ENCODE measurements around the gene SLC41A1.

DNA sequence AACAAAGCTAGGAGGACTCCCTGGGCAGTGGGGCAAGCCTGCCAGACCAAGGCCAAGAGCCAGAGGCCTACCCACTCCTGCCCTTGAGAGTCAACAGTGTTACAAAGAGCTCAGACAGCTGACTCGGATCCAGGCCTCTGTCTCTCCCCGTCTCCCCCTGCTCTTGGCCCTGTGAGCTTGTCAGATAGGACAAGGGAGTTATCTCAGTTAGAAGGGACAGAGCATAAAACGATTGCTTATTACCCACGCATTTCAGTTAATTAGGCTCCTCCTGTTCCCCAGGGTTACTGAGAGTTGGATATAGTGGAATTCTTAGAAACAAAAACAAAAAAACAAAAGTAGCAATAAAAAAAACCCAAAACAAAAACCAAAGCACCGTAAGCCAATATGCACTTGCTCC is 1.3 kb downstream of the SLC41A1 start:
- TF ChIP-seq, protein P1, sequence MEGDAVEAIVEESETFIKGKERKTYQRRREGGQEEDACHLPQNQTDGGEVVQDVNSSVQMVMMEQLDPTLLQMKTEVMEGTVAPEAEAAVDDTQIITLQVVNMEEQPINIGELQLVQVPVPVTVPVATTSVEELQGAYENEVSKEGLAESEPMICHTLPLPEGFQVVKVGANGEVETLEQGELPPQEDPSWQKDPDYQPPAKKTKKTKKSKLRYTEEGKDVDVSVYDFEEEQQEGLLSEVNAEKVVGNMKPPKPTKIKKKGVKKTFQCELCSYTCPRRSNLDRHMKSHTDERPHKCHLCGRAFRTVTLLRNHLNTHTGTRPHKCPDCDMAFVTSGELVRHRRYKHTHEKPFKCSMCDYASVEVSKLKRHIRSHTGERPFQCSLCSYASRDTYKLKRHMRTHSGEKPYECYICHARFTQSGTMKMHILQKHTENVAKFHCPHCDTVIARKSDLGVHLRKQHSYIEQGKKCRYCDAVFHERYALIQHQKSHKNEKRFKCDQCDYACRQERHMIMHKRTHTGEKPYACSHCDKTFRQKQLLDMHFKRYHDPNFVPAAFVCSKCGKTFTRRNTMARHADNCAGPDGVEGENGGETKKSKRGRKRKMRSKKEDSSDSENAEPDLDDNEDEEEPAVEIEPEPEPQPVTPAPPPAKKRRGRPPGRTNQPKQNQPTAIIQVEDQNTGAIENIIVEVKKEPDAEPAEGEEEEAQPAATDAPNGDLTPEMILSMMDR (conservative IDR thresholded peaks at IDR 0.05 in 1 of 2, IDR thresholded peaks at IDR 0.05 in 1 of 2; ENCODE audit: extremely low read depth in 1 of 2, insufficient read depth in 1 of 2, low read depth in 1 of 2, low read length in 2 of 2): no peak
- TF ChIP-seq EZH2 (IDR thresholded peaks at IDR 0.05; ENCODE audit: borderline replicate concordance, low read length): no peak

Data from mammary epithelial cell (primary cell).